H1 (cell line): Measurements from ENCODE around the gene KCNJ4.

ENCODE experiments used
- ATF3 ChIP-seq: IDR thresholded peaks from 2 replicates; pipeline ENCODE4 v1.6.1; 2011; ENCODE audit warnings: low read depth, mild to moderate bottlenecking, low read length; ENCODE audit not compliant: insufficient read depth
- CEBPB ChIP-seq: IDR thresholded peaks from 2 replicates; pipeline ENCODE4 v1.6.1; 2012; ENCODE audit warnings: low read depth, low read length
- CHD1 ChIP-seq: IDR thresholded peaks from 2 replicates; pipeline ENCODE4 v1.6.1; 2012; ENCODE audit warnings: low read depth, low read length, improper control_type of control experiment
- CHD2 ChIP-seq: IDR thresholded peaks from 2 replicates; pipeline ENCODE4 v1.6.1; 2012; ENCODE audit warnings: low read length, improper control_type of control experiment
- CTCF ChIP-seq, 3 experiments: IDR thresholded peaks; 1 replicate in 2 of 3; 2 replicates in 1 of 3; pipeline versions ENCODE4 v1.5.1 to v1.6.1; 2011; ENCODE audit warnings: low read length in 3 of 3, mild to moderate bottlenecking in 3 of 3, inconsistent platforms in 2 of 3, low read depth in 1 of 3, moderate library complexity in 1 of 3; ENCODE audit not compliant: insufficient read depth in 1 of 3; ENCODE audit errors: control extremely low read depth in 1 of 3
- EGR1 ChIP-seq: IDR thresholded peaks from 2 replicates; pipeline ENCODE4 v1.6.1; 2011; ENCODE audit warnings: low read depth, low read length, borderline replicate concordance
- EP300 ChIP-seq, 2 experiments: IDR thresholded peaks; 1 replicate in 1 of 2; 2 replicates in 1 of 2; pipeline ENCODE4 v1.6.1; 2011 to 2012; ENCODE audit warnings: low read depth in 2 of 2, low read length in 2 of 2, mild to moderate bottlenecking in 2 of 2, borderline replicate concordance in 1 of 2, inconsistent platforms in 1 of 2, moderate library complexity in 1 of 2
- EZH2 ChIP-seq: fragments of 200-600 bp; sonication (generic); IDR thresholded peaks from 2 replicates; pipeline ENCODE4 v1.7.1; 2012; ENCODE audit warnings: low read depth, mild to moderate bottlenecking, moderate library complexity, low read length, inconsistent platforms; ENCODE audit not compliant: severe bottlenecking
- GABPA ChIP-seq: IDR thresholded peaks from 2 replicates; pipeline ENCODE4 v1.6.1; 2011; ENCODE audit warnings: mild to moderate bottlenecking, low read length, moderate library complexity, borderline replicate concordance; ENCODE audit not compliant: insufficient read depth
- KDM1A ChIP-seq: fragments of 200-600, 300-600 bp; sonication (generic); IDR thresholded peaks from 2 replicates; pipeline ENCODE4 v1.7.1; 2016; ENCODE audit warnings: mild to moderate bottlenecking, low read length, borderline replicate concordance
- POLR2A ChIP-seq, 2 experiments: IDR thresholded peaks; 1 replicate in 1 of 2; 2 replicates in 1 of 2; pipeline ENCODE4 v1.6.1; 2011; ENCODE audit warnings: low read depth in 2 of 2, low read length in 2 of 2, mild to moderate bottlenecking in 2 of 2; ENCODE audit errors: control extremely low read depth in 1 of 2
- YY1 ChIP-seq: IDR thresholded peaks from 2 replicates; pipeline ENCODE4 v1.6.1; 2011; ENCODE audit warnings: low read depth, mild to moderate bottlenecking, low read length
- TF ChIP-seq, protein P1 (sequence below): IDR thresholded peaks from 2 replicates; pipeline ENCODE4 v1.6.1; 2011; ENCODE audit warnings: low read length, improper control_type of control experiment

- TF ChIP-seq CEBPB: peak; percentile 1; the same call in 1 of the 2 replicates
- TF ChIP-seq EP300 (IDR thresholded peaks at IDR 0.05; ENCODE audit: borderline replicate concordance in 1 of 2, low read depth in 2 of 2, low read length in 2 of 2): no peak
- peak; percentile 55; the same call in 1 of the 2 replicates for TF ChIP-seq GABPA
- TF ChIP-seq CTCF (IDR thresholded peaks at IDR 0.05; ENCODE audit: control extremely low read depth in 1 of 3, insufficient read depth in 1 of 3, low read depth in 1 of 3, low read length in 3 of 3): peak; percentile 64 to 86 (median 74)
- TF ChIP-seq KDM1A: peak; percentile 94; the same call in 1 of the 2 replicates
- TF ChIP-seq POLR2A (IDR thresholded peaks at IDR 0.05; ENCODE audit: control extremely low read depth in 1 of 2, low read depth in 2 of 2, low read length in 2 of 2): no peak
- TF ChIP-seq, protein P1, sequence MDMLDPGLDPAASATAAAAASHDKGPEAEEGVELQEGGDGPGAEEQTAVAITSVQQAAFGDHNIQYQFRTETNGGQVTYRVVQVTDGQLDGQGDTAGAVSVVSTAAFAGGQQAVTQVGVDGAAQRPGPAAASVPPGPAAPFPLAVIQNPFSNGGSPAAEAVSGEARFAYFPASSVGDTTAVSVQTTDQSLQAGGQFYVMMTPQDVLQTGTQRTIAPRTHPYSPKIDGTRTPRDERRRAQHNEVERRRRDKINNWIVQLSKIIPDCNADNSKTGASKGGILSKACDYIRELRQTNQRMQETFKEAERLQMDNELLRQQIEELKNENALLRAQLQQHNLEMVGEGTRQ: peak; percentile 59; the same call in 1 of the 2 replicates
- no peak for TF ChIP-seq EZH2
- no peak for TF ChIP-seq ATF3
- TF ChIP-seq YY1: 0 out of 2 replicates have a peak, but pooled peaks have one; percentile 8
- no peak for TF ChIP-seq CHD2
- TF ChIP-seq EGR1: no peak
- no peak for TF ChIP-seq CHD1
Measured at GRCh38 chr22:38412435-38413084, 42.4 kb downstream of the KCNJ4 start.
